HG03442 (cell line): ENCODE data around the gene GP5.

Experiments
- ATAC-seq: cut with Tn5 transposase; IDR thresholded peaks from one replicate; pipeline ENCODE4 v1.9.1; 2021; ENCODE audit warnings: mild to moderate bottlenecking, moderate library complexity; ENCODE audit not compliant: unreplicated experiment

GP5 gene

GRCh38 chr3:194379651-194380050, 19.4 kb downstream of the GP5 start:
- ATAC-seq: no peak

- no peak for ATAC-seq
Measured at GRCh38 chr3:194379231-194379630, 19.8 kb downstream of the GP5 start.

GRCh38 chr3:194377708-194378107, 21.4 kb downstream of the GP5 start:
- no peak for ATAC-seq

DNA sequence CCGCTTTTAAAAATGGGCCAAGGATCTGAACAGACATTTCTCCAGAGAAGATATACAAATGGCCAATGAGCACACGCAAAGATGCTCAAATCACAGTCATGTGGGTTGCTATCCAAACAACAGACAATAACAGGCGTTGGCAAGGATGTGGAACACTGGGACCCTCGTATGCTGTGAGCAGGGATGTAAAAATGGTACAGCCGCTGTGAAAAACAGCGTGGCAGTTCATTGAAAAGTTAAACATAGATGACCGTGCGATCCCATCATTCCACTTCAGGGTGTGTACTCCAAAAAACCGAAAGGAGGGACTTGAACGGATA, 22.9 kb downstream of the GP5 start:
- no peak for ATAC-seq

DNA sequence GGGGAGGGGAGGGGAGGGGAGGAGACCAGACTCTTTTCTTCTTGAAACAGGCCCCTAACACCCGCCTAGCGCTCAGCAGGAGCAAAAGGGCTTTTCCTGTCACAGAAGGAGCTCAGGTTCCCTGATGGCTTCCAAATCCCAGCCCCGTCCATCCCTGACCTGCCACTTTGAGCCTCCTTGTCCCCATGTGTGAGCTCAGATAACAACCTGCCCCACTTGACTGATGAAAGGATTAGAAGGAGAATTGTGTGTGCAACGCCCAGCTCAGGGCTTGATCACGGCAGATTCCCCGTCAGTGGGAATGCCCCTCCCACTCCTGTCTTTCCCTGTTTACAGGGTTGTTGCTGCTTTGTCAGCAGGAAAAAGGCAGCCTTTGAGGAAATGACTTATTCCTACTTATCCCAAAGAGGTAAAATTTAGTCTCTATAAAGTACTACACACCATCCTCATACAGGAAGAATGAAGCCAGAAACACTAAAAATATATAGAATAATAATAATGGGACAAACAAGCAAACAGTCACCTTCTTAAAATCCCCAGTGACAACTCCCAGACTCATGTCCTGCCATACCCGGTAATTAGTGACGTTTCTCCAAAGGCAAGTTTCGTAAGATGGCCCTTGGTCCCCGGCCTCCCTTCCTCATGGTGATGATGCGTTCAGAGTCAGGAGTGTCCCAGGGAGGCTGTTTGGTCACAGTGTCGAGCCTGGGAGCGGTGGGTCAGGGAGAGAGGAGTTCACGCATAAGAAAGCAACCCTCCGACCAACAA, 23.4 kb downstream of the GP5 start:
- no peak for ATAC-seq

GRCh38 chr3:194374935-194375334, 24.1 kb downstream of the GP5 start:
- ATAC-seq: no peak

DNA sequence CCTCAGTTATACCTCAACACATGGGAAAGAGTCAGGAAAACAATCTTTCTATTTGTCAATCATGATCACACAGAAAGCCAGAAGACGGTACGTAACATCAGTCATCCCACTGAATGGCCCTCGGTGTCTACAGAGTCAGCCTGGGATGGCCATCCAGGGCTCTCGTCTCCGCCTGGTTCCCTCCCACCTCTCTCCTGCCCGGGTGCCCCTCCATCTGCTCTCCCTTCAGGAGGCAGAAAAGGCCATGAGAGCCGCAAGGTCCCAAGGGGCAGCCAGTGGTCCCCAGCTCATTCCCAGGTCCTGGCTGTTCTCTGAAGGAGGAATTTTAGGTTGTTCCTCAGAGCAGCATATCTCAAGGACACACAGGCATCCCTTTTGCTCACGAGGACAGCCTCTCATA, 25.2 kb downstream of the GP5 start:
- ATAC-seq: no peak

DNA sequence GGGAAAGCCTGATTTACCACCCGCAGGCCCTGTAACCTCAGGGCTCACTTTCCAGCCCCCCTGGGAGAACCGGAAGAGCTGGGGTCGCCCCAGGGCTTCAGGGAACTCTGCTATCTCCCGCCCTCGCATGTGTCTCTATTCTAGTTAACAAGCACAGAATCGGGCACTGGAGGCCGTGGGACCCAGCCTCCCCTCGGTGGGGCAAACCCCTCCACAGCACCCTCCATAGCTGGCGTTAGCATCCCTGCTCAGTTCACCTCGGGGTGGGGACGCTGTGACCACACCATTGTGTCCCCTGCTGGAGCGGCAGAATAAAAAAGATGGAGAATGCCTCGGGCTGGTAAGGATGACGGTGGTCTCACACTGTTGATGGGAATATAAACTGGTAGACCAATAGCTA, 26.0 kb downstream of the GP5 start:
- ATAC-seq: no peak

DNA sequence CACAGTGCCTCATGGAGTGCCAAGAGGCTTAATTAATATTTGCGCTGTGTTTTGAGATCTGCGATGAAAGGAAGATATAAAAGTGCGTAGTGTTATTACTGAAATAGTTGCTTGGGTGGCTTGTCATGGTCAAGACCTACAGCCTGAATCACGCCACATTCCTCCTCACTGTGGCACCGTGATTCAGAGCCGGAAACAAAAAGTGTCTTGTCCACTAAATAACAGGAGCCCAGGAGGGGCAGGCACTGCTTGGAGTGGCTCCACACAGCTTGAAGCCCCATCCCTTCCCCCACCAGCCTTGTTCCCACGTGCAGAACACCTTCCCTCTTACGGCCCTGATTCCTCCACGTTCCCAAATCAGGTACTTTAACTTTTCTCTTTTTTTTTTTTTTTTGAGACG, 28.3 kb downstream of the GP5 start:
- no peak for ATAC-seq

DNA sequence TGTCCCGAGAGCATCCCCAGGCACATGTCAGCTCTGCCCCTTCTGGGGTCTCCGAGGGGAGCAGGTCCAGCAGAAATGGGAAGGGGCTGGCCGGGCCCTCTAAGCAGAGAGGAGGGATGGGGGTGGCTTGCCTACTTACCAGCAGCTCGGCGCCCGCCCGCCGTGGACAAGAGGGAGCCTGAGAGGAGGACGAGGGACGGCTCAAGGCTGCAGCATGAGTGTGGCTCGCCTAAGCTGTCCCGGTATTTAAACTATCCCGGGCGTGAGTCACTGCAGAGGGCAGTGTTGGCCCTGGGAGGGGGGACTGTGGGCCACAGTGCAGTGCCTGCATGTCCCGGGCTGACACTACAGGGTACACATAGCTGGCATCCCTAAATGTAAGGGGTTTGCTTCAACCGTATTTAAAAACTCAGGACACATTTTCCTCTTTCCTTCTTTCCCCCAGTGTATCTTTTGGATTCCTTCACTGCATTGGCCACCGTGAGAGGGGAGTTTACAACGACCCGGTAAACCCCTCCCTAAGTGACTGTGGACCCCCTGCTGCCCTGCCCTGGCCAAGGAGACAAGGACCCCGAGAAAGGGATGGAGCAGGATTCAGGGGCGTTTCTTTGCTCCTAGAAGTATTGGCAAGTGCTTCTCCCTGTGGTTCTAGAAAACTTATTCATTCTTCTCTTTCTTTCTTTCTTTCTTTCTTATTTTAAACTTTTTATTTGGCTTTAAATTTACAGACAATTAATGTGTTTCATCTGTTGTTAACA, 29.4 kb downstream of the GP5 start, which contains the start of gene LRRC15:
Gene LRRC15, minus strand, starts transcription at position 222 of the 758 bp plus-strand sequence. CDS start 8,700 bp downstream, outside the sequence.
- ATAC-seq: no peak

DNA sequence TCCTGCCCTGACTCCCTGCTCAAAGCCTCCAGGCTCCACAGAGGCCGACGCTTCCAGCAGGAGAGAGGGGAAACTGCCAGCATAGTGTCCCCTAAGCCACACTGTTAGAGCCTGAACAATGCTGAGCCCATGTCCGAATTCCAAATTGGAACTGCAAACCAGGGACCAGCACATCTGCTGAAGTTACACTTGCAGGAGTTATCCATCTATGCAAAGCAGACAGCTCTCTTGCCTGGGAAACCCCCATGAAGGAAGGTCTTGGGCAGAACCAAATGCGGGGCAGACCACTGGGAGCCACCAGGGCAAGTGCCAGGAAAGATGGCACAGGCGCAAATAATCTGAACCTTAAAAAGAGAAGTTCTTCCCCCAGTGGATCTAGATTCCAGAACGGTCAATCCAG, 30.1 kb downstream of the GP5 start:
- no peak for ATAC-seq

GRCh38 chr3:194367992-194368841, 30.8 kb downstream of the GP5 start:
- no peak for ATAC-seq

GRCh38 chr3:194365978-194366490, 33.0 kb downstream of the GP5 start:
- no peak for ATAC-seq

DNA sequence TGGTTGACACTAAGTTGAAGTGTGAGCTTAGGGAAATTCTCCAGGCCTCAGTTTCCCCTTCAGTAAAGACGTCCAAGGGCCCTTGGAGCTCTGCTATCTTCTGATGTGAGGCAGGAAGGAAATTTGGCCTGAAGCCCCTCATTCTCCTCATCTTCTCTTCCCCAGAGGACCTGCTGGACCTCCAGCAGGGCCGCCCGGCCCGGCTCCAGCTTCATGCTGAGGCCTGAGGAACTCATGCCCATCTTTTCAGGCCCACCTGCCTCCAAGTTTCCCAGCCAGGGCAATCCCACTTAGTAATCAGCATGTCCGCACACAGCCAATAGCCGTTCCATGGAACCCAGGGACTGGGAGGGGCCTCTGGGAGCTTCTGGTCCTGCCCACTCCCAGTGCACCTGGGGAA, 33.5 kb downstream of the GP5 start:
- ATAC-seq: no peak

GRCh38 chr3:194364652-194365434, 34.2 kb downstream of the GP5 start:
- ATAC-seq: no peak

DNA sequence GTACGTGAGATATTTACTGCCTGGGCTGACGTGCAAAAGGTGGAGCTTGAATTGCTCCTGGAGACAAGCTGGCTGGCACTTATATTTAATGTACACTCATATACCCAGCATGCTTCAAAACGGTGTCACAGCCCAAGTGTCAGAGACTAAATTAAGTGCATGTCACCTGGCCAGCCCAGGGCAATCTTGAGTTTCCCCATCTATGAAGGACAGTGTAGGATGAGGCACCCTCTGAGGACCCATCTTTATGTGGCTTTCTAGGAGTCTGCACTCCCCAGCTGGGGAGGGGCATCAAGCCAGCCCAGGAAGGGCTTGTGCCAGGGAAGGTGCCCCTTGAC, 34.8 kb downstream of the GP5 start:
- no peak for ATAC-seq

DNA sequence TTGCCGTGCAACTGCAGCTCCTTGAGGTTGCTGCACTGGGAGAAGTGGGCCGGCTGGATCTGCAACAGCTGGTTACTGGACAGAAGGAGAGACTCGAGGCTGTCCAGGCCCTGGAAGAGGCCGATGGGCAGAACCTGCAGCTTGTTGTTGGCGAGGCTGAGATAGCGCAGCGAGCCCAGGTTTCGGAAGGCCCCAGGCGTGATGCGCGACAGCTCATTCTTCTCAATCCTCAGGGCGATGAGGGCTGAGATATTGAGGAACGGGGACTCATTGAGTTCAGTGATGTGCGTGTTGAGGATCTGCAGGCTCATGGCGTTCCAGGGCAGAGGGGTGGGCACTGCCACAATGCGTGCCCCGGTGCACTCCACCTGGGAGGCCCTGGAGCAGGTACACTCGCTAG, 38.5 kb downstream of the GP5 start:
- no peak for ATAC-seq

DNA sequence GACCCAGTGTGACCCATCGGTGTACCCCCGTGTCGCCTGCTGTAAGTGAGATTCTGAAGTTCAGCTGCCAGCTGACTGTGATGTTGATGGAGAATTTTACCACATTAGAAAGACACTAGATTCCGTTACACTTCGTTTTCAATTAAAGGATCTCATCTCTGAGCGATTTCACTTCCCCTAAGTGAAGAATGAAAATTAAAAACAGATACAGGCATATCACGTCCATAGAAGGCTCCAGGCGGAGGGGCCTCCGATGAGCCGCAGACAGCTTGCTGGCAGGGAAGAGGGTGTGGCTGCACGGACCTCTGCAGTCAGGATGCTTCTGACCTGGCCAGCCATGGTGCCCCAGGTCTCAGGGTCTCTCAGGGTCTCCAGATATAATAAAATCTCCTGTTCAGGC, 41.4 kb downstream of the GP5 start:
- ATAC-seq: no peak

DNA sequence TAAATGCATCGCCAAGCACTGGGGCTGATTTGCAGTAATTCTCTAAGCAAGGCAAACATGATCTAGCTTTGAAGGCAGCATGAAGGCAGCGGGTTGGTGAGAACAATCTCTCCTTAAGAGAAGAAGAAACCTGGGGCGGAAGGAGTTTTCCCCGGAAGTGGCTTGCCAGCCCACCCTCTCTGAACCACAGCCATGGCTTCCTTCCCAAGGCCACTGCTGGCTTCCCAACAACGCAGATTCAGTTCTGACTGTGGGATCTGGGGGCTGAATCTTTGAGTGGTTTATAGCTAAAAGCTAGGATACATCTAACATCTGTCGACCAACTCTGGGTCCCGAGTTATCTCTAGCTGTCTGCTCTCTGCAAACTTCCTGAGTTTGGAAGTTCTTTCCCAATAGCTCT, 43.7 kb downstream of the GP5 start:
- no peak for ATAC-seq

GRCh38 chr3:194354315-194354714, 44.8 kb downstream of the GP5 start:
- no peak for ATAC-seq
